CD4-positive, alpha-beta T cell treated with Interleukin-17A for 4 hours (primary cell): ENCODE measurements around the gene KRTAP12-1.

Experiments
- DNase-seq: peaks from one replicate; pipeline ENCODE4 v3.0.0-alpha.2; 2020; ENCODE audit warnings: mixed read lengths

The KRTAP12-1 gene

DNA sequence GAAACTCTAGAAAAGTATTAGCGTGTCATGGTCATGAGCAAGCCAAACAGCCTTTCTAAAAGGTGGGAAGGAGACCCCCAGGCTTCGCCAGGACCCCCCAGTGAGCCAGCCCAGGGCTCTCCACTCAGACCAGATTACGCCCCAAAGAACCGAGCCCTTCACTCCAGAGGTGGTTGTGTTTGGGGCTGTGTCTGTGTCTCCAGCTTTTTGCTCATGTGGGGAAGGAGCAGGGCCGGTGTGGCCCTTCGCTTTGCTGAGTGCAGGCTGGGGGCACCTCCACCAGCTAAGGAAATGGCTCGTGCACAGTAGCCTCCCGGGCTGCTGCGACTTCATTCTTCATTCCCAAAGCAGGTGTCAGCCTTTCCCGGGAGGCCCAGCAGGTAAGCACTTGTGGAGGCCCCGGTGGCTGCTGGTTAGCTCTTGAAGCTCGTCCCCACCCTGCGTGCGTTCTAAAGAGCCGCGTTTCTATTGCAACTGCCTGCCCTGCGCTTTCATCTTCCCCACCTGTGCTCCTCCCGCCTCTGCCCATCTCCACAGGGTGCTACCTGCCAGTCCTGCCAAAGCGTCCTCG is 28.9 kb upstream of the KRTAP12-1 start:
- DNase-seq, result no peak

DNA sequence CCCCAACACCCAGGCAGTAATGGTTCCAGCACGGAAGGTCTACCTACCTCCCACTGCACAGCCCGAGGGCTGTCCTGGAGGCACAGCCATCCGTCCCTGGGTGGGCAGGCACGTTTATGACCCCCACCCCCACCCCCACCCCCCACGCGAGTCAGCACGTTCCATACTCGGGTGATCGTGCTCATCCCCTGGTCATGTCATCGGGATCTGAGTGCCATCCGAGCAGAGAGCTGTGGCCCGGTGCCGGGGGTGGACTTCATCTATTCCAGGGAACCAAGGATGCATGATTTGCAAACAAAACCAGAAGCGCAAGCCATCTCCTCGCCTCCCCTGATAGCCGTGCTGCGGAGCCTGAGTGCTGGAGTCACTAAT is 28.3 kb upstream of the KRTAP12-1 start:
- DNase-seq, result no peak

DNA sequence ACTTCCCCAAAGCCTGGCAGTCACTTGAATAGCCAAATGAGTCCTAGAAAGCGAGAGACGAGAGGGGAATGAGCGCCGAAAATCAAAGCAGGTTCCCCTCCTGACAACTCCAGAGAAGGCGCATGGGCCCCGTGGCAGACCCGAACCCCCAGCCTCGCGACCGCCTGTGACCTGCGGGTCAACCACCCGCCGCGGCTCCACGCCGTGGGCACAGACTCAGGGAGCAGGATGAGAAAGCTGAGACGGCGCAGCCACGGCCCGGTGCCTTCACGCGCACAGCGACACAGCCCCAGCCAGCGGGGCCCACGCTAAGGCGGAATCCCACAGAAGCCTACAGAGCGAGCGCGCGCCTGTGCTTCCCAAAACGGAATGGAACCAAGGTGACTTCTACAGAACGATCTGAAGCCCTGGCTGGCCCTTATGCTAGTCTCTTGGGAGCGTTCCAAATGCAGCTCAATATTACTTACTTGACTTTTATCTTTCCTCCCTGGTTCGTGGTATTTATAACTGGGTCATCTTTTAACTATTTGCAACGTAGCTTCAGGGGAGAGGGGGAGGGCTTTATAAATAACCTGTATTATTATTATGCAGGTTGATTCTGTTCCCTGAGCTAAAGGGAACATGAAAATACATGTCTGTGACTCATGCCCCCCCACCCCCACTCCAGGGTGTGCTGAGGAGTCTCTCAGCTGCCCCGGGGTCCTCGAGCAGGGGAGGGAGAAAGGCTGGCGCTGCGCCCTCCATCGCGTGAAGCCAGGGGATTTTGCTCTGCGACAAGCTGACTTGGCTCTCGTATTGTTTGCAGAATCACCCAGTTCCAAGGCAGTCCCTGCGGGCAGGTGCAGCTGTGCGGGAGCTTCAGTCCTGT is 27.7 kb upstream of the KRTAP12-1 start:
- DNase-seq, result peak; percentile 49

DNA sequence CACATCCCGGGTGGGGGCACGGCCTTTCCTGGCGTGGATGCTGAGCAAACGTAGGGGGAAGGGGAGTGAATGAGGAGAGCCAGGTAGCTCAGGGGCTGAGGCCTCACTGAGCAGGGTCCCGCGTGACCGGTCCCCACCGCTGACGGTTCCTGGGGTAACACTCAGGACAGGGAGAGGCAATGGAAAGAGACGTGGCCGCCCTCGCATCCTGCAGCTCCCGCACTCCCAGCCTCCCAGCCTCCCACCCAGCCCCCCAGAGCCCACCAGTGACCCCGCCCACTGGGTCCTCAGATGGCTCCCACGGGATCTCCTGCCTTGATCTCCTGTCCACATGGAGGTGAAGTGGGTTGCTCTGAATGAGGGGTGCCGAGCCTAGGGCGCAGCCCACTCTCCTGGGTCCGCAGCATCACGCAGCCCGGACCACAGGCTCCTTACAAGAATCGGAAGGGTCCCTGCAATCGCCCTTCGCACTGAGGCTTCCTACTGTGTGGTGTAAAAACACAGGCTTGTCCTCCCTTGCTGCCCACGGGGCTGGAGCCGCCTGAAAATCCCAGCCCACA is 27.0 kb upstream of the KRTAP12-1 start:
- DNase-seq, result no peak

DNA sequence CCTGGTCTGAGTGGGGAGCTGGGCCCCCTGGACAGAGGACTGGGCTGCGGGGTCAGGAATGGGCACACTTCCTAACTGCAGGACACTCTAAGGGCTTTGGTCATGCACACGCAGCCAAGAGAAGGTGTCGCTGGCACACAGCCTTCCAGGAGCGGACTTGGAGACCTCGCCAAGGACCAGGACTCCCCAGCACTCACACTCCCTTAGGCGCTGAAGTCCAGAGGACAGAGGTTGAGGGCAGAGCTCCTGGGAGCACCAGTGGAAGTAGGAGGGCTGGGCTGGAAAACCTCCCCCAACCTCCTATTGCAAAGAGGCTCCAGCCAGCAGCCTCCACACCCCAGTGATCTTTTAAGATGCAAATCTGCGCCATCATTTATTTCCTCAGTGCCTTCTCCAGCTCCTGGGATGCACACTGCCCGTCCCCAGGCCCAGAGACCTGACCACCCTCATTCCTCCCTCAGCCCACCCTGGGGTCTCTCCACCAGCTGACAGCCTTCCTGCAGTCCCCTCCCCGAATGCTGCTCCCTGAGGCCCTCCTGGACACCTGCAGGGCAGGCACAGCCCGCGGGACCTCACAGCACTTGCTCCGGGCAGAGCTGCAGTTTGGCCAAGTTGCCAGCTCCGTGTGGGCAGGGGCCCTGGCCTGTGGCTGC is 26.4 kb upstream of the KRTAP12-1 start:
- DNase-seq, result no peak

GRCh38 chr21:44706706-44707581 is 25.0 kb upstream of the KRTAP12-1 start:
- DNase-seq, result no peak

- no peak for DNase-seq
These were observed 24.2 kb upstream of the KRTAP12-1 start for GRCh38 chr21:44706026-44706705.

DNA sequence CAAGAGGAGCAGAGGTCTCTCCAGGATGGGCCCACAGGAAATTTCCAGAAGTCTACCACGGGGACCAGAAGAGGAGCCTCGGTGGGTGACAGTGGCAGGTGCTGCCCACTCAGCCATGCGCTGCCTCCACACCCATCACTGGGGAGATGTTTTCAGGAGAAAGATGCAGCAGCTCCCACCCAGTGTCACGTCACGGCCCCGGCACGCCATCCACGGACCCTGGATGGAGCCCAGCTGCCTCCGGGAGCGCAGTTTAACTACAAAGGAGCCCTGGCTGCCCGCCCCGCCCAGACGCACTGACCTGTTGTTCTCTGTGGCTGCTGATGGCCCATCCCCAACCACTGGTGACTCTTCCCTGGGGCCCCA is 22.7 kb upstream of the KRTAP12-1 start:
- no peak for DNase-seq

DNA sequence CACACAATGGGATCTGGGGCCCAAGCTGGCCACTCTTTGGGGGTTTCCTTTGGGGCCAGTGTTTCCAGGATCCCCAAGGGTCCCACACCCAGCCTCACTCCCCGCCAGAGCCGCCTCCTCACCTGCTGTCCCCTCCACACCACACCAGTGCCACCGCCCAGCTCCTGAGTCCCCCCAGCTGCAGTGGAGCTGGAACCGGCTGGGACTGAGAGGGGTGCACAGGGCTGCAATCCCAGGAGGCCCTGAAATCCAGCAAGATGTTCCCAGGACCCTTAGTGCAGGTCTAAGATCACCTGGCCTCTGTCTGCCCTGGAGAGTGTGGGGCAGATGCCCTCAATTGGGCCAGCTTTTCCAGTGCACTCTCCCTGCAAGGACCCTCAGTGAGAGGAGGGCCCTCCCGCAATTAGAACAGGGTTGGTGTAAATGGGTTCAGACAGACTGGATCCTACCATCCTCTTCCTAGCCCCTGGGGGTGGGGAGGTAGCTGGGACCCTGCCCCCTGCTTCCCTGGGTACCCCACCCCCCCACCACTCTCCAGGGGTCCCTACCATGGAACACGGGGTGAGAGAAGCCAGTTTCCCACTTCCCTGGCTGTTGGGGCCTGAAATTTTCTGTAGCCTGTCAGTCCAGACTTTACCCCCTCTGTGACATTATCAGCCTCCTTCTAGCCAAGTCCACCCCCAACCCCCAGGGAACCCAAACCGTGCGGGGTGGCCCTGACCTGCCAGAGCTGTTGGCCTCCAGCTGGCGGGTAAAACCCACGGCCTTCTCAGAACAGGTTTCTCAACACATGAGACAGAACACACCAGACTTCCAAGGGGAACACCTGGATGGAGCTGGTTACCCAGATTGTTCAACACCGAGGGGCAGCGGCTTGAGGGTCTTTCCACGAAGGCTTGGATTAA is 22.0 kb upstream of the KRTAP12-1 start:
- no peak for DNase-seq

DNA sequence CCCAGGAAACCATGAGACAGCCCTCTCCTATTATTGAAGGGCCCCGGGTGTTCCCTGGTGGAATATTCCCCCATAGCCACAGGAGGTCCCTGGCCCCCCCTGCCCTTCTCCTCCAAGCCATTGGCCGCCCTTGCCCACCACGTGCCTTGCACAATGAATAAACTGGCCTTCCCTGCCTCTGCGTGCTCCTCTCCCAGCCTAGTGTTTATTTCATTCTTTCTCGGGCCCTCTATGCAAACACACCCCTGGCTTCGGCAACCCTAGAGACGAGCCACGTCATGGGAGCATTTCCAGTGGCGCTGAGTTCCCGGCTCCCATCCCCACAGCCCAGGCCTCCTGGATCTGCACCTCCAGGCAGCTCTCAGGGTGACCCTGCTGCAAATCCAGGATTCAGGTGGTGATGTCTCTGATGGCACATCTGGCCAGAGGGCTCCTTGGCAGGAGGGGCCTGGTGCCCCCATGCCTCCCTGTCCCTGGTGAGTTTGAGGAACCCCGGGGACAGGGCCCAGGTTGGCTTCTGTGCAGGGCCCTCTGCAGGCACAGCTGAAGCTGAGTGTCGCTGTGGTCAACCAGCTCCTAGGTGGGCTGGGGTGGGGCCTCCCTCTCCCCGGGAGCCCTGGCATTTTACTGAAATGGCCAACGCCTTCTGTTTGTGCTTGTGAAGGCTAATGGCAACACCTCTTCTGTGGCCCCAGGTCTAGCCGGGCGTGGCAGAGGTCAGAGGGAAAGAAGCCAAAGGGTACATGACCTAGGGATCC is 21.2 kb upstream of the KRTAP12-1 start:
- DNase-seq, result no peak

DNA sequence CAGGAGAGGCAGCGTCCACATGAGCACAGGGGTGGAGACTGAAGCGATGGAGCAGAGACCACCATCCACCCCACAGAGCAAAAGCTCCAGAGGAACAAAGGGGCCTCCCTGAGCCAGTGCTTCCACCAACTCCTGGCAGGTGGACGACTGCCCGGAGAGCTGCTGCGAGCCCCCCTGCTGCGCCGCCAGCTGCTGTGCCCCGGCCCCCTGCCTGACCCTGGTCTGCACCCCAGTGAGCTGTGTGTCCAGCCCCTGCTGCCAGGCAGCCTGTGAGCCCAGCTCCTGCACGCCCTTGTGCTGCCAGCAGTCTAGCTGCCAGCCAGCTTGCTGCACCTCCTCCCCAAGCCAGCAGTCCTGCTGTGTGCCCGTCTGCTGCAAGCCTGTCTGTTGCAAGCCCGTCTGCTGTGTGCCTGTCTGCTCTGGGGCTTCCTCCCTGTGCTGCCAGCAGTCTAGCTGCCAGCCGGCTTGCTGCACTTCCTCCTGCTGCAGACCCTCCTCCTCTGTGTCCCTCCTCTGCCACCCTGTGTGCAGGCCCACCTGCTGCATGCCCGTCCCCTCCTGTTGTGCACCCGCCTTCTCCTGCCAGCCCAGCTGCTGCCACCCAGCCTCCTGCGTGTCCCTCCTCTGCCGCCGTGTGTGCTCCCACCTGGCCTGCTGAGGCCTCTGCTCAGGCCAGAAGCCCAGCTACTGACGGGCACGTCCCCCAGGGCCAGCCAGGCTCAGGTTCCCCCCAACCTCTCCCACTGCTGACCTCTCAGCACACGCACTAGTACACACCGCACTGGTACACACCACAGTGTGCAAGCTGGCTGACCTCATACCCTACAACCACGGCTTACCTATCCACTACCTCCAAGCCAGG is 20.4 kb upstream of the KRTAP12-1 start:
- DNase-seq, result no peak

GRCh38 chr21:44701541-44701940 is 19.6 kb upstream of the KRTAP12-1 start:
- DNase-seq, result no peak

- no peak for DNase-seq
These were observed 19.0 kb upstream of the KRTAP12-1 start for GRCh38 chr21:44701023-44701400.

DNA sequence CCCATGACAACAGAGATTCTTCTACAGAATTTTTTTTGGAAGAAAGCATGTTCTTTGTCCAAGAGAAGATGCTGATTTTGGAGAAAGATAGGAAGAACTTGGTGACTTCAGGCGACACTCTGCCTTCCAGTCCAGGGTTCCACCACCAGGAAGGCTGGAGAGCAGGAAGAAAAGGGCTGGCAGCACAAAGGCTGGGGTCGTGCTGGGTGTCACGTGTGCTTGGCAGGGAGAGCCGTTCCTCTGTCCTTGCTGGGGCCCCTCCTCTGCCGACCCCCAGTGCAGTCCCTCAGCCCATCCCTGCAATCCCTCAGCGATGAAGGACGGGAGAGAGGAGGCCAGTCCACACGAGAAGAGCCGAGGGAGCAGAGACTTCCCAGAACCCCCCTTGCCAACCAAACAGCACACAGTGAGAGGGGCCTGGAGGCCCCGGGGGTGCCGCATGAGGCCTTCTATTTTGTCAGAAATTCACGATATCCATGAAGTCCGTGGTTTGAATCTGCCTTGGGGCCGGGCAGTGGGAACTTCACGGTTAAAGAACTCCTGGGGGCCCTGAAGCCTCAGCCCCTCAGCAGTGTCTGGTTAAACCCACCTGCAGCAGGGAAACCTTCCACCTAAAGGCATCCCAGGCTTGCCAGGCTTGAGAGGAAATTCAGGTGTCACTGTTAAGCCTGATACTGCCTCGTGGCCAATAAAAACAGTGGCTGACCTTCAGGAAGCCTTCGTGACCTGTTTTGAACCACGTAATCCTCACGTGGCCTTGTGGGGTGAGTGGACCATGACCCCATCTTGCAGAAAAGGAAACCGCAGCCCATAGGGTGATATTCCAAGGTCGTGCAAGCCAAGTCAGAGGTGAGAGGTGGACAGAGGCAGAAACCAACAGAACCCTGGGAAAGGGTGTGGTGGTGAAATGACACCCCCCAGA is 18.4 kb upstream of the KRTAP12-1 start:
- no peak for DNase-seq

- no peak for DNase-seq
These were observed 17.6 kb upstream of the KRTAP12-1 start for GRCh38 chr21:44699502-44700001.

GRCh38 chr21:44697811-44698734 is 16.1 kb upstream of the KRTAP12-1 start:
- DNase-seq, result no peak
